ENCODE results near the gene HSPB6. TPM values are rescaled to one million over a fixed set of nuclear protein-coding genes. Genes with fewer than 3 reads are reported as not detected.

HSPB6 gene
- total RNA-seq, 1 donor from 2014 or later = 1.9 TPM

DNA sequence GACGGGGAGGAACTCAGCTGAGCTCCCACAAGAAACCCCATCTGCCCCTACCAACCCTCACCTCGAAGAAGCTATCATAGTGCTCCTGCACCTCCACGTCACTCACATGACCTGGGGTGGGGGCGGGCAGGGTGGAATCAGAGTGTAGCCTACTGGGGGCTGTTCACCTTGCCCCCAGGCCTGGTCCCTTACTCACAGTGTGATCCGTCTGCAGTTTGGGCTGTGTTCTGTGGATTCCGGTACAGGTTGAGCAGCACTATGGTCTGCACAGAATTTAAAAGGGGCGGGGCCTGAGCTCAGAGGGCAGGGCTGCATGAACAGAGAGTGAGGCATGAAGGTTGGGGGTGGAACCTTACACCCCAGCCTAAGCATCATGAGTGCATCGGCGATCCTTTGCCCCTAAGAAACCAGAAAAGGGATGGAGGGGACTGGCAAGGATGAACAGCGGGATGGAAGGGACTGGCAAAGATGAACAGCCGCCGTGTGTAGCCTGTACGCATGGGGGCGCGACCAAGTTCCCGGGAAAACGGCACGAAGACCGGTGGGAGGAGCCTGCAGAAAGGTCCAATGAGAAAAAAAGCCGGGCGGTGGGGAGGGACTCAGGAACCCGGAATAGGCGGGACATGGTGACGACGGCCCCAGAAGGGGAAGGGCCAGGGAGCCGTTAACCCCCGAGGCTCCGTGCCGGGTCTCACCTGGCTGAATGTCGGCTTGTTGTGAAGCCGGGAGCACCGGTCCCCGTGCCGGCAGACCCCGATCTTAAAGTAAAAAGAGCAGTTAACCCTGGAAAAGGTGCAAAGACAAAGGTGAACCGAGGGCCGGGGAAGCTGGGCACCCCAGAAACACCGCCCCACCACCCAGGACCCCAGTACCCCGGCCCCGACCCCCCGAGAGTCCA is 12.2 kb downstream of the HSPB6 start:
- no peaks in the 10 kb centered on the region for H3K27me3 Mint-ChIP-seq (ENCODE audit: low read depth, unreplicated experiment)
- peak overlapping the region; percentile 95 for H3K27ac ChIP-seq (ENCODE audit: low read depth, low read length)
- peak overlapping the region; percentile 91 for H3K4me2 ChIP-seq (ENCODE audit: low read length)
- peaks cover 17% of the 10 kb centered on the region for H3K4me1 Mint-ChIP-seq (ENCODE audit: low read depth, unreplicated experiment)
- no peaks in the 10 kb centered on the region for H3K9me3 Mint-ChIP-seq (ENCODE audit: unreplicated experiment)
- H3K4me3 ChIP-seq (ENCODE audit: insufficient read depth, low read depth, low read length) = peak overlapping the region; percentile 91
- no peaks in the 10 kb centered on the region for H3K9me3 ChIP-seq (ENCODE audit: insufficient read depth, low read depth, low read length)
- no peaks in the 10 kb centered on the region for H3K36me3 ChIP-seq (ENCODE audit: insufficient read depth, low read length)
- H3K4me1 ChIP-seq (ENCODE audit: insufficient read depth, low read length) = peaks cover 15% of the 10 kb centered on the region
- peaks cover under 1% of the 10 kb centered on the region for H4K20me1 ChIP-seq (ENCODE audit: insufficient read depth, low read length)
- peaks cover 3% of the 10 kb centered on the region for H3K36me3 Mint-ChIP-seq (ENCODE audit: low read depth, unreplicated experiment)
- peak overlapping the region; percentile 98 for H3K9ac ChIP-seq (ENCODE audit: low read length)
- H3K27ac Mint-ChIP-seq (ENCODE audit: unreplicated experiment) = peak overlapping the region; percentile 98
- FAIRE-seq = no peak
- peak overlapping the region; percentile 99 for H3K4me3 Mint-ChIP-seq (ENCODE audit: unreplicated experiment)
- TF ChIP-seq EZH2 (IDR thresholded peaks at IDR 0.05; ENCODE audit: insufficient read depth, low read length) (no peak), CTCF (IDR thresholded peaks at IDR 0.05; ENCODE audit: insufficient read depth, low read depth, low read length) (peak; percentile 20)
- no peaks in the 10 kb centered on the region for H3K27me3 ChIP-seq (ENCODE audit: insufficient read depth, low read length)
- H3K79me2 ChIP-seq (ENCODE audit: insufficient read depth, low read length) = peaks cover 32% of the 10 kb centered on the region
- peak; percentile 83 for DNase-seq (ENCODE audit: low read depth)
- peak overlapping the region; percentile 75 for H2AFZ ChIP-seq (ENCODE audit: low read depth, low read length)

DNA sequence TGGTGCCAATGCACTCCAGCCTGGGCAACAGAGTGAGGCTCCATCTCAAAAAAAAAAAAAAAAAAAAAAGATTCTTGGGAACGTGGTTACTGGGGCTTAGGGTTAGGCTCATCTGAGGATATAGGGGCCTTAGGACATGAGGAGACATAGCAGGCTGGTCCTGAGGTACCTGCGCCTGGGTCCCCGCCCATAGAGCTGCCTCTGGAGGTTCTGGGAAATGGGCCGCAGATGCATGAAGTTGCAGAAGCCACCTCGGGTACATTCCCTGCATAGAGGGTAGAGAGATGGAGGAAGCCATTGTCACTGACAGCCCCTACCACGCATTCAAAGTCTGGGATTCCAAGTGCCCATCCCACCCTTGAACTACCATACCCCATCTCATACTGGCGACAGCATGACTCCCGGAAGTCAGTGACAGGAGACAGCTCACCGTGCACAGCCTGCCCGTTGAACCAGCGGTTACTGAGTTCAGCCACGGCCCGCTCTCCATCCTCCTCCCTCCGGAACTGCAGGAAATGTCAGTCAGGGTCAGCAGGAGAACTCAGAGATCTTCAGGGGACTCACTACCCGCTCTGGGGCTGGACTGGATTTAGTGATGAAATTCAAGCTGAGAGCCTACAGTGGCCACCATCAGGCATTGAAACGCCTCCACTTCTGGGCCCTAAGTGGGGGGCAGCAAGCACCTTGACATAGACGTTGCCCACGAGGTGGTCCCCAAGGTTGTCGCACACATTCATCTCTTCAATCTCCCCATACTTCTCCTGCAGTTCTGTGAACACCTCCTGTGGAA is 13.0 kb downstream of the HSPB6 start:
- peaks cover 12% of the 10 kb centered on the region for H3K4me1 ChIP-seq (ENCODE audit: insufficient read depth, low read length)
- peak overlapping the region; percentile 75 for H2AFZ ChIP-seq (ENCODE audit: low read depth, low read length)
- H3K27ac Mint-ChIP-seq (ENCODE audit: unreplicated experiment) = peak overlapping the region; percentile 55
- no peak overlapping the region for H3K4me3 ChIP-seq (ENCODE audit: insufficient read depth, low read depth, low read length)
- H3K9me3 Mint-ChIP-seq (ENCODE audit: unreplicated experiment) = no peaks in the 10 kb centered on the region
- FAIRE-seq (no peak), DNase-seq (ENCODE audit: low read depth) (no peak)
- peak overlapping the region; percentile 99 for H3K4me3 Mint-ChIP-seq (ENCODE audit: unreplicated experiment)
- H3K27me3 Mint-ChIP-seq (ENCODE audit: low read depth, unreplicated experiment) = no peaks in the 10 kb centered on the region
- H3K36me3 ChIP-seq (ENCODE audit: insufficient read depth, low read length) = no peaks in the 10 kb centered on the region
- peaks cover 26% of the 10 kb centered on the region for H3K79me2 ChIP-seq (ENCODE audit: insufficient read depth, low read length)
- TF ChIP-seq CTCF (IDR thresholded peaks at IDR 0.05; ENCODE audit: insufficient read depth, low read depth, low read length) = no peak
- no peaks in the 10 kb centered on the region for H4K20me1 ChIP-seq (ENCODE audit: insufficient read depth, low read length)
- no peak overlapping the region for H3K27ac ChIP-seq (ENCODE audit: low read depth, low read length)
- peak overlapping the region; percentile 91 for H3K4me2 ChIP-seq (ENCODE audit: low read length)
- no peaks in the 10 kb centered on the region for H3K9me3 ChIP-seq (ENCODE audit: insufficient read depth, low read depth, low read length)
- peaks cover 3% of the 10 kb centered on the region for H3K36me3 Mint-ChIP-seq (ENCODE audit: low read depth, unreplicated experiment)
- peaks cover 13% of the 10 kb centered on the region for H3K4me1 Mint-ChIP-seq (ENCODE audit: low read depth, unreplicated experiment)
- no peaks in the 10 kb centered on the region for H3K27me3 ChIP-seq (ENCODE audit: insufficient read depth, low read length)
- no peak overlapping the region for H3K9ac ChIP-seq (ENCODE audit: low read length)

All from astrocyte (in vitro differentiated cells and primary cell).